SH-SY5Y (cell line): ENCODE data around the gene ERBB2.

Experiments
- GATA2 ChIP-seq: IDR thresholded peaks from 2 replicates; pipeline ENCODE4 v1.6.1; 2011; ENCODE audit warnings: mild to moderate bottlenecking, low read depth, low read length
- GATA3 ChIP-seq: IDR thresholded peaks from 2 replicates; pipeline ENCODE4 v1.6.1; 2011; ENCODE audit warnings: low read depth, mild to moderate bottlenecking, low read length, moderate library complexity

Gene ERBB2

GRCh38 chr17:39715375-39716072 lies 15.7 kb downstream of the ERBB2 start:
- TF ChIP-seq GATA3, result no peak
- no peak for TF ChIP-seq GATA2

GRCh38 chr17:39716073-39716818 lies 16.4 kb downstream of the ERBB2 start:
- TF ChIP-seq GATA2 (no peak), GATA3 (no peak)

- TF ChIP-seq GATA2, result no peak
- TF ChIP-seq GATA3, result no peak
These were observed 17.1 kb downstream of the ERBB2 start for GRCh38 chr17:39716879-39717536.

- TF ChIP-seq GATA3 (no peak), GATA2 (no peak)
These were observed 17.8 kb downstream of the ERBB2 start for GRCh38 chr17:39717660-39718059.

GRCh38 chr17:39719563-39720355 lies 19.9 kb downstream of the ERBB2 start:
- TF ChIP-seq GATA3 (no peak), GATA2 (no peak)

GRCh38 chr17:39722104-39722503 lies 22.2 kb downstream of the ERBB2 start:
- TF ChIP-seq GATA2 (no peak), GATA3 (no peak)

- TF ChIP-seq GATA2 (no peak), GATA3 (no peak)
These were observed 23.3 kb downstream of the ERBB2 start for GRCh38 chr17:39722965-39723848.

GRCh38 chr17:39724731-39725130 lies 24.9 kb downstream of the ERBB2 start:
- TF ChIP-seq GATA2, result no peak
- no peak for TF ChIP-seq GATA3

- TF ChIP-seq GATA3, result no peak
- no peak for TF ChIP-seq GATA2
These were observed 26.8 kb downstream of the ERBB2 start for GRCh38 chr17:39726617-39727016.

- TF ChIP-seq GATA3, result no peak
- TF ChIP-seq GATA2, result no peak
These were observed 27.7 kb downstream of the ERBB2 start for GRCh38 chr17:39727556-39727955.

GRCh38 chr17:39729280-39729851 lies 29.5 kb downstream of the ERBB2 start:
- TF ChIP-seq GATA3, result no peak

GRCh38 chr17:39730095-39730921 lies 30.4 kb downstream of the ERBB2 start, which contains the start of gene MIEN1:
Gene MIEN1 (minus strand): TSS chr17:39730532. CDS start chr17:39730495, 37 bp downstream.
- TF ChIP-seq GATA3 (no peak), GATA2 (no peak)
